ENCODE results near the gene RFX8. TPM values are rescaled to one million over a fixed set of nuclear protein-coding genes. Genes with fewer than 3 reads are reported as not detected.

The RFX8 gene
- total RNA-seq, 1 experiment from 2014 or later, result not detected

GRCh38 chr2:101367508-101367907, 107.4 kb downstream of the RFX8 start:
- no peak overlapping the region for H3K27ac Mint-ChIP-seq (ENCODE audit: low read depth, unreplicated experiment)
- no peaks in the 10 kb centered on the region for H3K4me1 Mint-ChIP-seq (ENCODE audit: insufficient read depth, unreplicated experiment)
- no peak for TF ChIP-seq CTCF (IDR thresholded peaks at IDR 0.05; ENCODE audit: unreplicated experiment)
- no peaks in the 10 kb centered on the region for H3K9me3 Mint-ChIP-seq (ENCODE audit: unreplicated experiment)
- H3K4me3 Mint-ChIP-seq (ENCODE audit: unreplicated experiment), result no peak overlapping the region
- ChIA-PET CTCF (interaction anchor here (0.6 kb wide), 1 partner anchor 14 kb away, joined by 6 read pairs; no protein-coding TSS in a partner anchor), POLR2A (no interaction called here)
- intact Hi-C loops (cut with micrococcal nuclease), result no loop called here
- no peak for DNase-seq (ENCODE audit: unreplicated experiment)
- no peaks in the 10 kb centered on the region for H3K36me3 Mint-ChIP-seq (ENCODE audit: insufficient read depth, unreplicated experiment)
- no TSS peak for BruUV-seq (replicated peaks)
- no peaks in the 10 kb centered on the region for H3K27me3 Mint-ChIP-seq (ENCODE audit: insufficient read depth, unreplicated experiment)

DNA sequence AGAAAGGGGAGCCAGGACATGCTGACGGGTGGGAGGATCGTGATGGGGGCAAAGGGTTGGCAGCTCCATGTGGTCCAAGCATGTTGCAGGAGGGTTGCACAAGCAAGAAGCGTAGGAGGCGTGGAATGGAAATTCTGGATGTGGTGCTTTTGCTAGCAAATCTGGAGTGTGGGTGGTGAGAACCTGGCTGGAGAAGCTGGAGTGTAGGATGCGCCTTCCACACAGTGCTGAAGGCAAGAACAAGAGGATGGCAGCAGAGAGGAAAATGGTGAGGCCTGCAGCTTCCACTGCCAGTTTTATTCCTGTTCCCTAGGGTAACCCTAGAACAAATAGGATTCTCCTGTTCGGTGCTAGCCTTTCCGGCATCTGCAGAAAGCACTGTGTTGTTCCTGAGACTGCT, 110.0 kb downstream of the RFX8 start:
- peaks cover 21% of the 10 kb centered on the region for H3K4me1 Mint-ChIP-seq (ENCODE audit: insufficient read depth, unreplicated experiment)
- intact Hi-C loops (cut with micrococcal nuclease), result no loop called here
- BruUV-seq (replicated peaks), result no TSS peak
- H3K4me3 Mint-ChIP-seq (ENCODE audit: unreplicated experiment), result no peak overlapping the region
- H3K36me3 Mint-ChIP-seq (ENCODE audit: insufficient read depth, unreplicated experiment), result no peaks in the 10 kb centered on the region
- no peaks in the 10 kb centered on the region for H3K27me3 Mint-ChIP-seq (ENCODE audit: insufficient read depth, unreplicated experiment)
- ChIA-PET CTCF (interaction anchor here (0.6 to 1.7 kb wide), 3 partner anchors 20 to 23 kb away, joined by 3 to 5 read pairs (median 5); no protein-coding TSS in a partner anchor), POLR2A (interaction anchor here (1.2 kb wide), 1 partner anchor 15 kb away, joined by 3 read pairs; no protein-coding TSS in a partner anchor)
- no peak for DNase-seq (ENCODE audit: unreplicated experiment)
- no peaks in the 10 kb centered on the region for H3K9me3 Mint-ChIP-seq (ENCODE audit: unreplicated experiment)
- TF ChIP-seq CTCF (IDR thresholded peaks at IDR 0.05; ENCODE audit: unreplicated experiment), result no peak
- no peak overlapping the region for H3K27ac Mint-ChIP-seq (ENCODE audit: low read depth, unreplicated experiment)

GRCh38 chr2:101362777-101363176, 112.1 kb downstream of the RFX8 start:
- intact Hi-C loops (cut with micrococcal nuclease), result no loop called here
- no peak for DNase-seq (ENCODE audit: unreplicated experiment)
- BruUV-seq (replicated peaks), result no TSS peak
- Mint-ChIP-seq H3K27me3 (ENCODE audit: insufficient read depth, unreplicated experiment) (no peaks in the 10 kb centered on the region), H3K27ac (ENCODE audit: low read depth, unreplicated experiment) (no peak overlapping the region), H3K9me3 (ENCODE audit: unreplicated experiment) (no peaks in the 10 kb centered on the region), H3K4me3 (ENCODE audit: unreplicated experiment) (no peak overlapping the region), H3K36me3 (ENCODE audit: insufficient read depth, unreplicated experiment) (no peaks in the 10 kb centered on the region), H3K4me1 (ENCODE audit: insufficient read depth, unreplicated experiment) (peaks cover 29% of the 10 kb centered on the region)
- no peak for TF ChIP-seq CTCF (IDR thresholded peaks at IDR 0.05; ENCODE audit: unreplicated experiment)
- ChIA-PET POLR2A (interaction anchor here (0.6 to 4.2 kb wide), 5 partner anchors 11 to 54 kb away, joined by 3 to 19 read pairs (median 10); partner anchors contain the start of genes CREG2 and RNF149), CTCF (interaction anchor here (0.5 to 1.9 kb wide), 5 partner anchors 20 to 329 kb away, joined by 3 to 7 read pairs (median 5); partner anchors contain the start of gene CREG2)

DNA sequence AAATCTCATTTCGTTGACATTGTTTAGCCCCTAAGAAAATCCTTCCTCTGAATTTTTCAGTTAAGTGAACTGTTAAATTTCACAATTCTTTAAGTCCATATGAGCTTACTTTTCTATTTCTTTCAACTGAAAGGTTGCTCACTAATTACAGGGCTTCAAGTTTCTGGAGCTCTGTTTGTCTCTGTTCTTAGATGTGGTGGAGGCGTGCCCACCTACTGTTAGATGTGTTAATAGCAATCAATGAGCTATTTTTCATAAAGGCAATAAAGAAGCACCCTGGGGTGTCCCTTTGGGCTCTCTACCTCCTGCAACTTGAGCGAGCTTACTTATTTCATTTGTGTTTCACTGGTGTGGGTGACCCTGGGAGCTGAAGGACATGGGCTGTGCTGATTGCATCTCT, 112.6 kb downstream of the RFX8 start:
- no peaks in the 10 kb centered on the region for H3K27me3 Mint-ChIP-seq (ENCODE audit: insufficient read depth, unreplicated experiment)
- no peak for TF ChIP-seq CTCF (IDR thresholded peaks at IDR 0.05; ENCODE audit: unreplicated experiment)
- no peaks in the 10 kb centered on the region for H3K9me3 Mint-ChIP-seq (ENCODE audit: unreplicated experiment)
- POLR2A ChIA-PET, result interaction anchor here (0.6 to 4.2 kb wide), 5 partner anchors 11 to 54 kb away, joined by 3 to 19 read pairs (median 10); partner anchors contain the start of genes CREG2 and RNF149
- no TSS peak for BruUV-seq (replicated peaks)
- H3K27ac Mint-ChIP-seq (ENCODE audit: low read depth, unreplicated experiment), result no peak overlapping the region
- CTCF ChIA-PET, result interaction anchor here (0.5 to 1.9 kb wide), 6 partner anchors 20 to 329 kb away, joined by 3 to 7 read pairs (median 4); partner anchors contain the start of gene CREG2
- H3K4me3 Mint-ChIP-seq (ENCODE audit: unreplicated experiment), result no peak overlapping the region
- H3K36me3 Mint-ChIP-seq (ENCODE audit: insufficient read depth, unreplicated experiment), result no peaks in the 10 kb centered on the region
- peaks cover 29% of the 10 kb centered on the region for H3K4me1 Mint-ChIP-seq (ENCODE audit: insufficient read depth, unreplicated experiment)
- intact Hi-C loops (cut with micrococcal nuclease), result no loop called here
- DNase-seq (ENCODE audit: unreplicated experiment), result no peak

All from MCF 10A (cell line).